HG03108 (cell line): ENCODE results near the gene PEX16.

Experiments
- ATAC-seq: cut with Tn5 transposase; IDR thresholded peaks from one replicate; pipeline ENCODE4 v1.9.1; 2021; ENCODE audit warnings: moderate library complexity; ENCODE audit not compliant: unreplicated experiment

Gene PEX16

GRCh38 chr11:45879803-45880686, 37.6 kb downstream of the PEX16 start:
- no peak for ATAC-seq

- no peak for ATAC-seq
Measured at GRCh38 chr11:45877845-45878244, 39.8 kb downstream of the PEX16 start.

GRCh38 chr11:45877221-45877620, 40.5 kb downstream of the PEX16 start:
- no peak for ATAC-seq

- ATAC-seq: no peak
Measured at GRCh38 chr11:45876401-45876800, 41.3 kb downstream of the PEX16 start.

- ATAC-seq: no peak
Measured at GRCh38 chr11:45872651-45873356, 44.9 kb downstream of the PEX16 start.

GRCh38 chr11:45871638-45872037, 46.0 kb downstream of the PEX16 start:
- no peak for ATAC-seq

- ATAC-seq: no peak
Measured at GRCh38 chr11:45870706-45871105, 47.0 kb downstream of the PEX16 start.

GRCh38 chr11:45869551-45869950, 48.1 kb downstream of the PEX16 start:
- no peak for ATAC-seq

GRCh38 chr11:45864041-45864440, 53.6 kb downstream of the PEX16 start:
- ATAC-seq: no peak

GRCh38 chr11:45860764-45861510, 56.7 kb downstream of the PEX16 start:
- no peak for ATAC-seq

- no peak for ATAC-seq
Measured at GRCh38 chr11:45860348-45860747, 57.3 kb downstream of the PEX16 start.
